B cell (primary cell): Measurements from ENCODE around the gene CELF2. TPM values are rescaled to one million over a fixed set of nuclear protein-coding genes. Genes with fewer than 3 reads are reported as not detected.

Source experiments
- ATAC-seq: fragments of 200-7000 bp; cut with Tn5 transposase; one replicate; pipeline ENCODE4 v1.10.0; 2021; ENCODE audit warnings: low read depth, mild to moderate bottlenecking, moderate number of reproducible peaks, moderate library complexity
- CTCF ChIA-PET: fragments of 350-600 bp; sonication (Branson Sonifier 250); formaldehyde crosslinking; loops from one replicate; lab custom pipeline; 2021; ENCODE audit warnings: antibody characterized with exemption, inconsistent platforms; lab: Charles Lee
- POLR2A ChIA-PET: fragments of 350-600 bp; sonication (Branson Sonifier 250); formaldehyde crosslinking; loops from one replicate; lab custom pipeline; 2021; ENCODE audit warnings: antibody characterized with exemption; lab: Charles Lee
- DNase-seq: peaks from one replicate; pipeline ENCODE4 v3.0.0; 2013
- H2AFZ ChIP-seq: 2 replicates; pipeline ENCODE4 v1.6.1; 2012; ENCODE audit warnings: mild to moderate bottlenecking, low read depth, low read length; ENCODE audit not compliant: insufficient read depth, poor library complexity, severe bottlenecking
- H3K27ac ChIP-seq, 2 donors: 1 replicate in 1 of 2; 2 replicates in 1 of 2; pipeline ENCODE4 v1.5.1; 2012 to 2013; ENCODE audit warnings: low read length in 2 of 2, mild to moderate bottlenecking in 2 of 2, moderate library complexity in 1 of 2
- H3K27me3 ChIP-seq, 4 experiments: fragments of 200-600 bp in 1 of 4; sonication (generic) in 1 of 4; replicated peaks in 1 of 4; 1 replicate in 2 of 4; 2 replicates in 2 of 4; pipeline versions ENCODE4 v1.6.1 to v1.7.0; 2013 to 2016; ENCODE audit warnings: low read length in 3 of 4, mild to moderate bottlenecking in 2 of 4, mixed read lengths in 1 of 4, moderate library complexity in 1 of 4; ENCODE audit not compliant: insufficient read depth in 4 of 4, control insufficient read depth in 3 of 4; ENCODE audit errors: control extremely low read depth in 1 of 4
- H3K36me3 ChIP-seq, 2 experiments: replicated peaks in 1 of 2; 1 replicate in 1 of 2; 2 replicates in 1 of 2; pipeline versions ENCODE4 v1.6.1 to v1.7.1; 2013; ENCODE audit warnings: low read length in 1 of 2; ENCODE audit not compliant: insufficient read depth in 2 of 2, control insufficient read depth in 1 of 2; ENCODE audit errors: control extremely low read depth in 1 of 2, extremely low read depth in 1 of 2
- H3K4me1 ChIP-seq, 2 donors: fragments of 200-600 bp in 1 of 2; sonication (generic) in 1 of 2; 1 replicate in 1 of 2; 2 replicates in 1 of 2; pipeline versions ENCODE4 v1.5.1 to v1.6.1; 2013 to 2017; ENCODE audit warnings: low read length in 2 of 2; ENCODE audit not compliant: control insufficient read depth in 2 of 2, insufficient read depth in 2 of 2
- H3K4me2 ChIP-seq: replicated peaks from 2 replicates; pipeline ENCODE3; 2012; ENCODE audit warnings: mild to moderate bottlenecking, low read depth, low read length; ENCODE audit not compliant: poor library complexity, severe bottlenecking
- H3K4me3 ChIP-seq, 5 experiments: fragments of 200-600 bp in 1 of 5; sonication (generic) in 1 of 5; 1 replicate in 3 of 5; 2 replicates in 2 of 5; pipeline versions ENCODE4 v1.5.1 to v1.7.0; 2011 to 2016; ENCODE audit warnings: low read length in 4 of 5, mild to moderate bottlenecking in 4 of 5, low read depth in 2 of 5, control low read depth in 1 of 5, moderate library complexity in 1 of 5; ENCODE audit not compliant: insufficient read depth in 1 of 5; ENCODE audit errors: control extremely low read depth in 1 of 5, extremely low read depth in 1 of 5
- H3K79me2 ChIP-seq: fragments of 200-600 bp; sonication (generic); one replicate; pipeline ENCODE4 v1.6.0; 2016; ENCODE audit warnings: low read length; ENCODE audit not compliant: control insufficient read depth, insufficient read depth
- H3K9ac ChIP-seq: fragments of 200-600 bp; sonication (generic); 2 replicates; pipeline ENCODE4 v1.6.1; 2017; ENCODE audit warnings: mild to moderate bottlenecking, low read length, moderate library complexity
- H3K9me3 ChIP-seq, 3 donors: one replicate each; pipeline versions ENCODE4 v1.6.1 to v1.7.1; 2013; ENCODE audit warnings: low read length in 2 of 3; ENCODE audit not compliant: control insufficient read depth in 2 of 3, insufficient read depth in 1 of 3; ENCODE audit errors: control extremely low read depth in 1 of 3
- H4K20me1 ChIP-seq: 2 replicates; pipeline ENCODE4 v1.6.0; 2012; ENCODE audit warnings: mild to moderate bottlenecking, low read length; ENCODE audit not compliant: insufficient read depth, control insufficient read depth, poor library complexity, severe bottlenecking
- H3K27ac Mint-ChIP-seq: one replicate; pipeline ENCODE4 v1.8.0; 2021; ENCODE audit warnings: mixed read lengths
- H3K27me3 Mint-ChIP-seq: one replicate; pipeline ENCODE4 v1.8.0; 2021; ENCODE audit warnings: mixed read lengths
- H3K4me1 Mint-ChIP-seq: one replicate; pipeline ENCODE4 v1.8.0; 2021; ENCODE audit warnings: mixed read lengths
- H3K4me3 Mint-ChIP-seq: one replicate; pipeline ENCODE4 v1.8.0; 2021; ENCODE audit warnings: mixed read lengths
- H3K9me3 Mint-ChIP-seq: one replicate; pipeline ENCODE4 v1.8.0; 2022; ENCODE audit warnings: mixed read lengths; ENCODE audit not compliant: insufficient read depth
- EZH2 ChIP-seq: IDR thresholded peaks from 2 replicates; pipeline ENCODE4 v1.6.1; 2012; ENCODE audit warnings: borderline replicate concordance, low read depth, mild to moderate bottlenecking, moderate library complexity, low read length; ENCODE audit not compliant: insufficient read depth, poor library complexity, severe bottlenecking
- WGBS: methylation state at CpG from one replicate; pipeline ENCODE4 v1.1.5; 2013; ENCODE audit warnings: missing lambda C conversion rate; ENCODE audit not compliant: insufficient coverage; 5-methylcytosine and 5-hydroxymethylcytosine counted together
- intact Hi-C: fragments of 100-400 bp; cut with micrococcal nuclease; formaldehyde crosslinking; loops from one replicate; pipeline ENCODE4 v1.10.0; 2022
- polyA plus RNA-seq: library from polyadenylated mRNA; depleted of rRNA; stranded (reverse); fragments of >200 nt; gene quantifications from 2 replicates; pipeline ENCODE4 v1.2.3, GENCODE V29; 2012
- total RNA-seq, 2 donors: library from RNA; stranded (reverse); fragments of 120-200 nt in 1 of 2; gene quantifications; 1 replicate in 1 of 2; 2 replicates in 1 of 2; pipeline versions ENCODE4 v1.2.3 to v1.2.4, GENCODE V29; 2013 to 2022
- TF ChIP-seq, protein P1 (sequence below): fragments of 200-600 bp; IDR thresholded peaks from one replicate; pipeline ENCODE4 v1.8.0; 2022; ENCODE audit warnings: antibody characterized with exemption, mild to moderate bottlenecking

Gene CELF2
- total and polyA plus RNA-seq, 2 donors (not counting 1 experiment from before 2014, with no cell fraction given) = 59.5 to 112 TPM

DNA sequence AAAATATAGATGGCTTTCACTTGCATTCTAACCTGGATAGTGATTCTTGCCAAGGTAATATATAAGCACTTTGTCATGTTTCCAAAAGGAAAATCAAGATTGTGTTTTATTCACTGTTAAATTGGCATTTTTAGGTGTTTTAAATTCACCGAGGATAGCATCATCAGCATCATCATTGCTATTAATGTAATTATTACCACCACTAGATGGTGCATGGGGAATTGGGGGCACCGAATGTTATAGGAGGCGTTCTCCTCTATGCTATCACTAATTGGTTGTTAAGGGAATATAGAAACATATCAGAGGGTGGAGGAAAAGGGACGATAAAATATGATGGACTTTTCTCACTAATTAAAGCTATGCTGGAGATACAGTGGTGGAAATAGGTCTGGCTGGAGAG lies 95.5 kb downstream of the CELF2 start:
- Mint-ChIP-seq H3K9me3 (no peaks in the 10 kb centered on the region), H3K4me3 (peak overlapping the region; percentile 17), H3K27ac (no peak overlapping the region), H3K4me1 (peaks cover 7% of the 10 kb centered on the region), H3K27me3 (no peaks in the 10 kb centered on the region)
- Histone ChIP-seq H3K9me3 (no peaks in the 10 kb centered on the region), H3K4me3 (no peak overlapping the region), H3K9ac (no peak overlapping the region), H3K36me3 (no peaks in the 10 kb centered on the region), H3K27me3 (no peaks in the 10 kb centered on the region), H3K27ac (no peak overlapping the region), H3K79me2 (peaks cover 17% of the 10 kb centered on the region), H2AFZ (peak overlapping the region; percentile 29), H4K20me1 (no peaks in the 10 kb centered on the region), H3K4me2 (peak overlapping the region; percentile 40), H3K4me1 (peaks cover 7 to 9% of the 10 kb centered on the region in 2 donors)
- intact Hi-C loops = loop anchor here (1.0 to 5.0 kb wide), 4 partner anchors 32 to 359 kb away; no protein-coding TSS in a partner anchor
- peak; percentile 71 for DNase-seq
- CTCF ChIA-PET = interaction anchor here (0.6 to 5.8 kb wide), 21 partner anchors 9 to 289 kb away, joined by 3 to 85 read pairs (median 5); no protein-coding TSS in a partner anchor
- no CpG with 5 or more reads among the region's 4 CpGs for WGBS
- ATAC-seq = peak; percentile 70
- POLR2A ChIA-PET = interaction anchor here (0.6 to 1.4 kb wide), 2 partner anchors 53 to 675 kb away, joined by 3 to 4 read pairs; no protein-coding TSS in a partner anchor
- TF ChIP-seq, protein P1, sequence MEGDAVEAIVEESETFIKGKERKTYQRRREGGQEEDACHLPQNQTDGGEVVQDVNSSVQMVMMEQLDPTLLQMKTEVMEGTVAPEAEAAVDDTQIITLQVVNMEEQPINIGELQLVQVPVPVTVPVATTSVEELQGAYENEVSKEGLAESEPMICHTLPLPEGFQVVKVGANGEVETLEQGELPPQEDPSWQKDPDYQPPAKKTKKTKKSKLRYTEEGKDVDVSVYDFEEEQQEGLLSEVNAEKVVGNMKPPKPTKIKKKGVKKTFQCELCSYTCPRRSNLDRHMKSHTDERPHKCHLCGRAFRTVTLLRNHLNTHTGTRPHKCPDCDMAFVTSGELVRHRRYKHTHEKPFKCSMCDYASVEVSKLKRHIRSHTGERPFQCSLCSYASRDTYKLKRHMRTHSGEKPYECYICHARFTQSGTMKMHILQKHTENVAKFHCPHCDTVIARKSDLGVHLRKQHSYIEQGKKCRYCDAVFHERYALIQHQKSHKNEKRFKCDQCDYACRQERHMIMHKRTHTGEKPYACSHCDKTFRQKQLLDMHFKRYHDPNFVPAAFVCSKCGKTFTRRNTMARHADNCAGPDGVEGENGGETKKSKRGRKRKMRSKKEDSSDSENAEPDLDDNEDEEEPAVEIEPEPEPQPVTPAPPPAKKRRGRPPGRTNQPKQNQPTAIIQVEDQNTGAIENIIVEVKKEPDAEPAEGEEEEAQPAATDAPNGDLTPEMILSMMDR = peak; percentile 67
- TF ChIP-seq EZH2 = no peak

DNA sequence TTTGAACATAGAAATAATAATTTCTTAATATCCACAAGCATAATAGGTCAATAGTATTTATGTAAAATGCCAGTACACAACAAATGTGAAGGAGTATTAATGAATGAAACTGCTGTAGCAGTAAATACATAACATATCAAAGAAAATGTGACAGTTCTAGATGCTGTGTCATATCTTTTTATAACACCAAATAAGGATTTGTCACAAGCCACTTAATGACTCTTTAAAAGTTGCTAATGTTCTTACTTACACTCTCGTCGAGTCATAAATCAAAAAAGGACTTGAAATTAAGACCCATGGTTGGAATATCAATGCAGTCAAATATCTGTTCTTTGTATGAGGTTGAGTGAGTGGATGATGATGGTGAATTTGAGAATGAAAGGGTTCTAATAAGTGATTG lies 96.6 kb downstream of the CELF2 start:
- WGBS = no CpG with 5 or more reads among the region's 2 CpGs

More for the DNA sequence above, 96.6 kb downstream of the CELF2 start:
- no peak overlapping the region for H3K27ac Mint-ChIP-seq
- peaks cover 7% of the 10 kb centered on the region for H3K4me1 Mint-ChIP-seq
- Histone ChIP-seq H3K27me3 (no peaks in the 10 kb centered on the region), H3K4me2 (no peak overlapping the region), H4K20me1 (no peaks in the 10 kb centered on the region), H3K79me2 (peaks cover 17% of the 10 kb centered on the region), H3K9me3 (no peaks in the 10 kb centered on the region), H3K4me3 (no peak overlapping the region), H3K4me1 (peaks cover 7 to 9% of the 10 kb centered on the region in 2 donors), H3K27ac (no peak overlapping the region), H3K9ac (no peak overlapping the region), H3K36me3 (no peaks in the 10 kb centered on the region), H2AFZ (no peak overlapping the region)
- CTCF ChIA-PET = interaction anchor here (0.6 to 5.8 kb wide), 16 partner anchors 8 to 164 kb away, joined by 3 to 85 read pairs (median 6); no protein-coding TSS in a partner anchor
- no peak for ATAC-seq
- DNase-seq = no peak
- no peaks in the 10 kb centered on the region for H3K27me3 Mint-ChIP-seq
- intact Hi-C loops = loop anchor here (5.0 kb wide), 1 partner anchor 358 kb away; no protein-coding TSS in a partner anchor
- no peaks in the 10 kb centered on the region for H3K9me3 Mint-ChIP-seq
- POLR2A ChIA-PET = no interaction called here
- no peak for TF ChIP-seq EZH2
- H3K4me3 Mint-ChIP-seq = no peak overlapping the region
